H1 (cell line): ENCODE results near the gene ZMAT5. TPM values are rescaled to one million over a fixed set of nuclear protein-coding genes. Genes with fewer than 3 reads are reported as not detected.

Source experiments
- CTCF ChIA-PET: fragments of 300-600 bp; sonication (Branson Sonifier 250); formaldehyde crosslinking; loops from one replicate; lab custom pipeline; 2021; ENCODE audit not compliant: partially characterized antibody; lab: Charles Lee
- POLR2A ChIA-PET: fragments of 300-600 bp; sonication (Branson Sonifier 250); formaldehyde crosslinking; loops from one replicate; lab custom pipeline; 2021; ENCODE audit warnings: inconsistent platforms; ENCODE audit not compliant: partially characterized antibody; lab: Charles Lee
- DNase-seq, 2 experiments: peaks; one replicate each; pipeline versions ENCODE4 v3.0.0 to v3.0.0-alpha.2; 2010 to 2022; ENCODE audit warnings: low spot score in 2 of 2, low read depth in 1 of 2, mixed read lengths in 1 of 2
- FAIRE-seq: peaks from 2 replicates; lab custom pipeline; 2011; peaks lifted over from hg19 to GRCh38; lab: Jason Lieb, UNC
- H2AFZ ChIP-seq: 2 replicates; pipeline ENCODE4 v1.8.1; 2012; ENCODE audit warnings: low read length, inconsistent platforms
- H2AK5ac ChIP-seq: 2 replicates; pipeline ENCODE4 v1.6.1; 2013; ENCODE audit warnings: low read depth, low read length
- H2BK120ac ChIP-seq: replicated peaks from 2 replicates; pipeline ENCODE3; 2013; ENCODE audit warnings: low read depth, low read length, inconsistent platforms
- H2BK12ac ChIP-seq: 2 replicates; pipeline ENCODE4 v1.6.1; 2013; ENCODE audit warnings: low read depth, low read length
- H2BK15ac ChIP-seq: 2 replicates; pipeline ENCODE4 v1.6.1; 2013; ENCODE audit warnings: low read length
- H2BK20ac ChIP-seq: 2 replicates; pipeline ENCODE4 v1.6.1; 2013; ENCODE audit warnings: low read length
- H2BK5ac ChIP-seq: 2 replicates; pipeline ENCODE4 v1.6.1; 2013; ENCODE audit warnings: low read depth, low read length
- H3K14ac ChIP-seq: 2 replicates; pipeline ENCODE4 v1.6.1; 2013; ENCODE audit warnings: inconsistent platforms; ENCODE audit not compliant: insufficient read length
- H3K18ac ChIP-seq: 2 replicates; pipeline ENCODE4 v1.6.1; 2013; ENCODE audit warnings: low read length; ENCODE audit errors: extremely low read depth
- H3K23ac ChIP-seq: 2 replicates; pipeline ENCODE4 v1.6.1; 2013; ENCODE audit warnings: inconsistent platforms; ENCODE audit not compliant: insufficient read length
- H3K23me2 ChIP-seq: 2 replicates; pipeline ENCODE4 v1.6.1; 2013; ENCODE audit warnings: low read depth, low read length
- H3K27ac ChIP-seq: 2 replicates; pipeline ENCODE4 v1.6.1; 2011; ENCODE audit warnings: low read depth, low read length, inconsistent platforms
- H3K27me3 ChIP-seq, 4 experiments: replicated peaks in 1 of 4; 1 replicate in 1 of 4; 2 replicates in 3 of 4; pipeline versions ENCODE4 v1.6.1 to v1.8.1; 2011 to 2013; ENCODE audit warnings: low read length in 3 of 4, mild to moderate bottlenecking in 3 of 4, inconsistent platforms in 2 of 4, mixed read lengths in 2 of 4, moderate library complexity in 1 of 4; ENCODE audit not compliant: control insufficient read depth in 3 of 4, insufficient read depth in 3 of 4; ENCODE audit errors: extremely low read depth in 1 of 4
- H3K36me3 ChIP-seq, 4 experiments: 2 replicates each; pipeline versions ENCODE4 v1.6.1 to v1.8.1; 2011 to 2013; ENCODE audit warnings: mild to moderate bottlenecking in 4 of 4, low read length in 3 of 4, moderate library complexity in 2 of 4, control low read depth in 1 of 4, inconsistent platforms in 1 of 4; ENCODE audit not compliant: insufficient read depth in 4 of 4, control insufficient read depth in 2 of 4
- H3K4ac ChIP-seq: replicated peaks from 2 replicates; pipeline ENCODE3; 2013; ENCODE audit warnings: low read length, low read depth, mixed read lengths, inconsistent platforms; ENCODE audit not compliant: insufficient read length
- H3K4me1 ChIP-seq, 4 experiments: replicated peaks in 1 of 4; 1 replicate in 1 of 4; 2 replicates in 3 of 4; pipeline versions ENCODE4 v1.6.1 to v1.8.1; 2011 to 2013; ENCODE audit warnings: low read length in 3 of 4, inconsistent platforms in 2 of 4, mixed read lengths in 1 of 4; ENCODE audit not compliant: insufficient read depth in 4 of 4, control insufficient read depth in 3 of 4
- H3K4me2 ChIP-seq, 2 experiments: 2 replicates each; pipeline versions ENCODE4 v1.6.1 to v1.8.1; 2011 to 2013; ENCODE audit warnings: low read depth in 2 of 2, low read length in 2 of 2, control low read depth in 1 of 2, inconsistent platforms in 1 of 2, mild to moderate bottlenecking in 1 of 2; ENCODE audit not compliant: insufficient read depth in 1 of 2
- H3K4me3 ChIP-seq, 4 experiments: fragments of 200-600, 300-600 bp in 1 of 4; sonication (generic), shearing (Covaris generic), sonication (Bioruptor Twin) in 1 of 4; 2 replicates each; pipeline versions ENCODE4 v1.5.1 to v1.8.1; 2011 to 2016; ENCODE audit warnings: low read length in 4 of 4, low read depth in 3 of 4, control low read depth in 2 of 4, inconsistent platforms in 2 of 4, mild to moderate bottlenecking in 2 of 4, mixed read lengths in 1 of 4, moderate library complexity in 1 of 4; ENCODE audit not compliant: insufficient read depth in 2 of 4; ENCODE audit errors: extremely low read depth in 1 of 4
- H3K56ac ChIP-seq: replicated peaks from 2 replicates; pipeline ENCODE3; 2013; ENCODE audit warnings: low read depth, mild to moderate bottlenecking, mixed read lengths, low read length, inconsistent platforms; ENCODE audit not compliant: insufficient read length
- H3K79me1 ChIP-seq: 2 replicates; pipeline ENCODE4 v1.6.1; 2013; ENCODE audit warnings: low read depth, low read length, control low read depth
- H3K79me2 ChIP-seq, 2 experiments: 2 replicates each; pipeline versions ENCODE4 v1.6.1 to v1.8.1; 2012 to 2013; ENCODE audit warnings: low read length in 2 of 2, mild to moderate bottlenecking in 2 of 2, inconsistent platforms in 1 of 2; ENCODE audit not compliant: insufficient read depth in 2 of 2, control insufficient read depth in 1 of 2
- H3K9ac ChIP-seq, 4 experiments: replicated peaks in 1 of 4; 1 replicate in 1 of 4; 2 replicates in 3 of 4; pipeline versions ENCODE4 v1.6.1 to v1.8.1; 2011 to 2013; ENCODE audit warnings: low read depth in 3 of 4, low read length in 3 of 4, control low read depth in 2 of 4, mild to moderate bottlenecking in 2 of 4, moderate library complexity in 2 of 4, inconsistent platforms in 1 of 4; ENCODE audit errors: extremely low read depth in 1 of 4
- H3K9me3 ChIP-seq, 2 experiments: 2 replicates each; pipeline versions ENCODE4 v1.6.1 to v1.8.1; 2012 to 2013; ENCODE audit warnings: mild to moderate bottlenecking in 2 of 2, moderate library complexity in 2 of 2, control low read depth in 1 of 2, inconsistent platforms in 1 of 2, low read depth in 1 of 2, low read length in 1 of 2, mixed read lengths in 1 of 2; ENCODE audit not compliant: insufficient read depth in 2 of 2
- H4K20me1 ChIP-seq, 2 experiments: replicated peaks in 1 of 2; 2 replicates each; pipeline versions ENCODE3 to v1.8.1; 2011 to 2013; ENCODE audit warnings: inconsistent platforms in 2 of 2, low read length in 2 of 2, mild to moderate bottlenecking in 1 of 2; ENCODE audit not compliant: insufficient read depth in 2 of 2, control insufficient read depth in 1 of 2
- H4K5ac ChIP-seq: 2 replicates; pipeline ENCODE4 v1.6.1; 2013; ENCODE audit warnings: low read length, low read depth, mixed read lengths, inconsistent platforms; ENCODE audit not compliant: insufficient read length
- H4K8ac ChIP-seq: 2 replicates; pipeline ENCODE4 v1.8.0; 2013; ENCODE audit warnings: mild to moderate bottlenecking, moderate library complexity, low read length, inconsistent platforms; ENCODE audit not compliant: insufficient read depth; ENCODE audit errors: extremely low read depth
- H4K91ac ChIP-seq: replicated peaks from 2 replicates; pipeline ENCODE3; 2013; ENCODE audit warnings: low read length, mixed read lengths, inconsistent platforms; ENCODE audit not compliant: insufficient read length
- BCL11A ChIP-seq, 2 experiments: IDR thresholded peaks; one replicate each; pipeline ENCODE4 v1.6.1; 2011; ENCODE audit warnings: low read depth in 2 of 2, low read length in 2 of 2, mild to moderate bottlenecking in 2 of 2
- CBX5 ChIP-seq: fragments of 300-800, 300-1000 bp; sonication (generic); IDR thresholded peaks from 2 replicates; pipeline ENCODE4 v1.7.1; 2016; ENCODE audit warnings: antibody characterized with exemption, low read length, low read depth
- EGR1 ChIP-seq: IDR thresholded peaks from 2 replicates; pipeline ENCODE4 v1.6.1; 2011; ENCODE audit warnings: low read depth, low read length, borderline replicate concordance
- FOSL1 ChIP-seq: IDR thresholded peaks from 2 replicates; pipeline ENCODE4 v1.6.1; 2011; ENCODE audit warnings: mild to moderate bottlenecking, low read depth, low read length, moderate library complexity; ENCODE audit not compliant: insufficient read depth
- KDM4A ChIP-seq: IDR thresholded peaks from one replicate; pipeline ENCODE4 v1.7.1; 2012; ENCODE audit warnings: low read depth, mild to moderate bottlenecking, moderate library complexity, low read length, inconsistent platforms; ENCODE audit not compliant: severe bottlenecking
- PHF8 ChIP-seq: fragments of 200-600 bp; sonication (generic); conservative IDR thresholded peaks from 2 replicates; pipeline ENCODE4 v1.7.1; 2012; ENCODE audit warnings: low read depth, mild to moderate bottlenecking, inconsistent platforms, low read length, moderate library complexity
- RXRA ChIP-seq: IDR thresholded peaks from 2 replicates; pipeline ENCODE4 v1.6.1; 2011; ENCODE audit warnings: low read depth, mild to moderate bottlenecking, low read length, moderate library complexity; ENCODE audit not compliant: insufficient read depth
- SIRT6 ChIP-seq: IDR thresholded peaks from one replicate; pipeline ENCODE4 v1.7.1; 2012; ENCODE audit warnings: low read length, inconsistent platforms
- SP4 ChIP-seq: IDR thresholded peaks from 2 replicates; pipeline ENCODE4 v1.6.1; 2012; ENCODE audit warnings: low read length, inconsistent platforms
- WGBS, 2 experiments: shearing (Covaris generic) in 1 of 2; methylation state at CpG; one replicate each; pipeline versions ENCODE4 v1.1.6 to v1.1.7; 2013 to 2015; ENCODE audit warnings: low lambda C conversion rate in 2 of 2, mixed read lengths in 2 of 2, inconsistent platforms in 1 of 2, low coverage in 1 of 2, missing lambda C conversion rate in 1 of 2; ENCODE audit not compliant: insufficient replicate concordance in 2 of 2, insufficient coverage in 1 of 2, insufficient read length in 1 of 2; ENCODE audit errors: extremely low coverage in 1 of 2, missing lambda C conversion rate in 1 of 2; 5-methylcytosine and 5-hydroxymethylcytosine counted together
- polyA plus RNA-seq, 7 experiments: library from polyadenylated mRNA; depleted of rRNA in 3 of 7; stranded (reverse) in 5 of 7; unstranded in 2 of 7; fragments of >200 nt in 5 of 7; fragments of 200-250 nt in 2 of 7; gene quantifications; 1 replicate in 5 of 7; 2 replicates in 1 of 7; 4 replicates in 1 of 7; pipeline versions ENCODE4 v1.2.1 to v1.2.3, GENCODE V29; 2011 to 2013; ENCODE audit warnings: missing spikeins in 2 of 7, mixed read lengths in 2 of 7
- total RNA-seq: library from RNA; stranded (reverse); fragmentation: NEBNext Ultra II Directional; extraction: Animal tissue kit (Norgen Biotek cat#: 25700); gene quantifications from 2 replicates; pipeline ENCODE4 v1.2.1, GENCODE V29; 2021

Gene ZMAT5
- total and polyA plus RNA-seq, 2 of the 8 experiments (the other 6 are each of a cell fraction or from before 2014, with no cell fraction given), result 14.0 to 38.3 TPM

GRCh38 chr22:29780748-29781676, 14.2 kb upstream of the ZMAT5 start:
- Histone ChIP-seq H2AK5ac (no peak overlapping the region), H3K79me1 (no peaks in the 10 kb centered on the region), H3K36me3 (no peaks in the 10 kb centered on the region), H2AFZ (peak overlapping the region; percentile 80), H3K4me2 (no peak overlapping the region), H3K4me3 (no peak overlapping the region), H2BK15ac (peak overlapping the region; percentile 48; the same call in 1 of the 2 replicates), H2BK20ac (no peak overlapping the region), H3K4ac (no peak overlapping the region), H4K20me1 (no peaks in the 10 kb centered on the region), H3K27me3 (no peaks in the 10 kb centered on the region), H4K91ac (no peak overlapping the region), H3K23me2 (peaks cover 2% of the 10 kb centered on the region; the same call in 1 of the 2 replicates), H3K23ac (no peak overlapping the region), H3K79me2 (no peaks in the 10 kb centered on the region), H3K27ac (no peak overlapping the region), H2BK12ac (no peak overlapping the region), H3K9ac (no peak overlapping the region), H2BK120ac (no peak overlapping the region), H3K18ac (no peak overlapping the region), H4K5ac (no peak overlapping the region), H3K4me1 (0 out of 7 replicates have a peak, but pooled peaks cover 0 to 2% (median 0%) of the 10 kb centered on the region in 4 experiments), H4K8ac (no peak overlapping the region), H2BK5ac (peak overlapping the region; percentile 4; the same call in 1 of the 2 replicates), H3K9me3 (no peaks in the 10 kb centered on the region), H3K14ac (no peak overlapping the region), H3K56ac (no peak overlapping the region)
- CTCF ChIA-PET, result interaction anchor here (0.5 to 5.4 kb wide), 5 partner anchors 8 to 258 kb away, joined by 3 to 33 read pairs (median 3); no protein-coding TSS in a partner anchor
- POLR2A ChIA-PET, result no interaction called here
- no peak for TF ChIP-seq EGR1
- no peak for TF ChIP-seq CBX5
- no peak for TF ChIP-seq FOSL1
- no peak for TF ChIP-seq SIRT6
- TF ChIP-seq PHF8, result no peak
- no peak for TF ChIP-seq SP4
- TF ChIP-seq RXRA, result no peak
- no peak for TF ChIP-seq BCL11A (IDR thresholded peaks at IDR 0.05; ENCODE audit: low read depth in 2 of 2, low read length in 2 of 2)
- TF ChIP-seq KDM4A, result no peak
- 92% methylated on average over 8 of the region's 8 CpGs; no CpG with 5 or more reads in 1 of the 2 experiments for WGBS, 2 experiments
- DNase-seq (no peak), FAIRE-seq (no peak)
